K562 (cell line): ENCODE measurements around the gene PAAF1. TPM values are rescaled to one million over a fixed set of nuclear protein-coding genes. Genes with fewer than 3 reads are reported as not detected.

Source experiments
- ARNT ChIP-seq, 2 experiments: fragments of 450-650 bp; IDR thresholded peaks; 2 replicates each; pipeline ENCODE4 v1.6.1; 2016; ENCODE audit warnings: mild to moderate bottlenecking in 1 of 2
- EWSR1 ChIP-seq: fragments of 450-650 bp; IDR thresholded peaks from 2 replicates; pipeline ENCODE4 v1.6.1; 2018; ENCODE audit warnings: borderline replicate concordance, mild to moderate bottlenecking, low read depth, moderate library complexity; ENCODE audit not compliant: partially characterized antibody
- FOXJ2 ChIP-seq: fragments of 200-800 bp; sonication (Bioruptor generic); IDR thresholded peaks from 2 replicates; pipeline ENCODE4 v1.6.1; 2016; ENCODE audit warnings: missing genetic modification characterization, missing compliant biosample characterization
- HNRNPLL ChIP-seq: fragments of 200-400 bp; formaldehyde crosslinking; IDR thresholded peaks from 2 replicates; pipeline ENCODE4 v1.6.1; 2017; ENCODE audit warnings: low read length, low read depth, mild to moderate bottlenecking; ENCODE audit not compliant: poor library complexity, severe bottlenecking
- KAT2B ChIP-seq: IDR thresholded peaks from one replicate; pipeline ENCODE4 v1.6.1; 2012; ENCODE audit warnings: low read depth, mild to moderate bottlenecking, control low read depth, inconsistent platforms, low read length, moderate library complexity
- KDM5B ChIP-seq: fragments of 200-600 bp; sonication (generic); IDR thresholded peaks from 2 replicates; pipeline ENCODE4 v1.6.1; 2012; ENCODE audit warnings: low read depth, mild to moderate bottlenecking, moderate library complexity, low read length, control low read depth, inconsistent platforms; ENCODE audit not compliant: insufficient replicate concordance
- MEF2A ChIP-seq: IDR thresholded peaks from 2 replicates; pipeline ENCODE4 v1.6.1; 2011; ENCODE audit warnings: low read depth, mild to moderate bottlenecking, low read length, moderate library complexity; ENCODE audit not compliant: control insufficient read depth
- MTA1 ChIP-seq: fragments of 450-650 bp; IDR thresholded peaks from 2 replicates; pipeline ENCODE4 v1.6.1; 2017; ENCODE audit warnings: borderline replicate concordance
- PML ChIP-seq: IDR thresholded peaks from 2 replicates; pipeline ENCODE4 v1.6.1; 2012; ENCODE audit warnings: low read length, inconsistent platforms
- SOX6 ChIP-seq: fragments of 450-650 bp; IDR thresholded peaks from 2 replicates; pipeline ENCODE4 v1.6.1; 2014; ENCODE audit warnings: mild to moderate bottlenecking
- TOE1 ChIP-seq, 2 experiments: fragments of 450-650 bp in 1 of 2; sonication (generic) in 1 of 2; formaldehyde crosslinking in 1 of 2; IDR thresholded peaks; 2 replicates each; pipeline versions ENCODE4 v1.7.1 to v1.8.0; 2016 to 2022; ENCODE audit warnings: borderline replicate concordance in 2 of 2, mild to moderate bottlenecking in 2 of 2, antibody characterized with exemption in 1 of 2, inconsistent platforms in 1 of 2, low read depth in 1 of 2, missing genetic modification reagents in 1 of 2, moderate library complexity in 1 of 2
- ZNF12 ChIP-seq: sonication (generic); formaldehyde crosslinking; IDR thresholded peaks from 2 replicates; pipeline ENCODE4 v1.4.0; 2020; ENCODE audit warnings: mild to moderate bottlenecking, missing genetic modification reagents
- polyA plus RNA-seq, 8 experiments: library from polyadenylated mRNA; depleted of rRNA in 4 of 8; stranded (reverse) in 5 of 8; unstranded in 3 of 8; fragments of >200 nt; fragmentation: Nextera tagmentation in 2 of 8; fragmentation: Illumina TruSeq in 1 of 8; extraction: Ambion mirVana in 2 of 8; extraction: Trizol in 1 of 8; gene quantifications; 2 replicates each; pipeline versions ENCODE4 v1.2.1 to v1.2.3, GENCODE V29; 2011 to 2014; ENCODE audit warnings: inconsistent platforms in 1 of 8, missing spikeins in 1 of 8
- total RNA-seq, 7 experiments: library from RNA; depleted of rRNA in 6 of 7; stranded (reverse); fragments of >200 nt in 6 of 7; fragmentation: Illumina TruSeq in 2 of 7; extraction: Trizol in 2 of 7; gene quantifications; 2 replicates each; pipeline versions ENCODE4 v1.2.1 to v1.2.3, GENCODE V29; 2011 to 2021; ENCODE audit warnings: low replicate concordance in 1 of 7
- TF ChIP-seq, protein P1 (sequence below): fragments of 450-650 bp; formaldehyde crosslinking; IDR thresholded peaks from 2 replicates; pipeline ENCODE4 v1.4.0; 2020; ENCODE audit warnings: mild to moderate bottlenecking, mixed read lengths
- TF ChIP-seq, protein P2 (sequence below), 2 experiments: IDR thresholded peaks; 2 replicates each; pipeline ENCODE4 v1.6.1; 2012; ENCODE audit warnings: improper control_type of control experiment in 2 of 2, low read depth in 2 of 2, low read length in 2 of 2, borderline replicate concordance in 1 of 2
- TF ChIP-seq, protein P3 (sequence below): fragments of 450-650 bp; IDR thresholded peaks from 2 replicates; pipeline ENCODE4 v1.6.1; 2016; ENCODE audit warnings: mild to moderate bottlenecking
- TF ChIP-seq, protein P4 (sequence below): sonication (generic); formaldehyde crosslinking; IDR thresholded peaks from 2 replicates; pipeline ENCODE4 v1.8.1; 2023; ENCODE audit warnings: mild to moderate bottlenecking, missing genetic modification reagents, moderate library complexity

Gene PAAF1
- total and polyA plus RNA-seq, 9 of the 15 experiments (the other 6 are each of a cell fraction or from before 2014, with no cell fraction given), result 13.5 to 78.6 (median 23.3) TPM

DNA sequence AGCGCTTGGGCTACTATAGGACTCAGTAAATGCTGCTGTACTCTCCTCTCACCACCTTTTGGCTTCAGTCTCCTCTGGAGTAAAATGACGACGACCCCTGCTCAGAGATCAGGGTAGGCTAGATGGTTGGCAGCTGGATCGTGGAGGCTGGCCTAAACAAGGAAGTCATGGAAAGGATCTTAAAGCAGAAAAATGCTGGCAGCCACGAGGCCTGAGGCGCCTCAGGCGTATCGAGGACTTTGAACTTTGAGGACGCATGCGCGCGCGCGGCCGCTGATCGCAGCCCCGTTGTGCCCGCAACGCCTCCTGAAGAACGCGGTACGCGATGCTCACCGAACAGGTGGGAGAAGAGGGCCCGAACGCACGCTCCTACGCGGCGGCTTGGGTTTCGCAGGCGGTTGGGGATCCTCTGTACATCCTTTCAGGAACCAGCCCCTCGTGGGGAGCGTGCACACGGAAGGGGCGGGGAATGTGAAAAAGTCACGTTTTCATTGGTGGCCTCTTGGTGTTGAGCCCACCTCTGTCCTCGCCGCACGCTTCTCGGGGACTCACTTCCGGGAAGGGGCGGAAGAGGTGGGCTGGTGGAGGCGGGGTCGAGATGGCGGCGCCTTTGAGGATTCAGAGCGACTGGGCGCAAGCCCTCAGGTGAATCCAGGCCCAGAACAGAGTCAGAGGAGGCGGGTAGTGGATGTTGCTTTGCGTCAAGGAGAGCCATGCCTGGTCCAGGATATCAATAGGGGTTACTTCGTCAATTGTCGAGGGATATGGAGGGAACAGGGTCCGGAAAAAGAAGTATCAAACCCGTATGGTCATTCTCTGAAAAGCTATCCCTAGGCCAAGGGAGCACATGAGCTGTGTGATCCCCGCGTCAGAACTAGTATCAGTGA is at the start of gene PAAF1, which contains the start of gene COA4 (continued):
- TF ChIP-seq FOXJ2 (no peak), ARNT (IDR thresholded peaks at IDR 0.05) (no peak), SOX6 (peak; percentile 36; the same call in 1 of the 2 replicates), HNRNPLL (peak; percentile 63), ZNF12 (CRISPR knock-in tag) (no peak), PML (peak; percentile 74), MEF2A (no peak), EWSR1 (no peak), MTA1 (no peak), KAT2B (no peak), TOE1 (IDR thresholded peaks at IDR 0.05; ENCODE audit: borderline replicate concordance) (no peak), TOE1 (CRISPR knock-in tag; IDR thresholded peaks at IDR 0.05; ENCODE audit: borderline replicate concordance, low read depth) (no peak), KDM5B (peak; percentile 77)
- TF ChIP-seq, protein P1, sequence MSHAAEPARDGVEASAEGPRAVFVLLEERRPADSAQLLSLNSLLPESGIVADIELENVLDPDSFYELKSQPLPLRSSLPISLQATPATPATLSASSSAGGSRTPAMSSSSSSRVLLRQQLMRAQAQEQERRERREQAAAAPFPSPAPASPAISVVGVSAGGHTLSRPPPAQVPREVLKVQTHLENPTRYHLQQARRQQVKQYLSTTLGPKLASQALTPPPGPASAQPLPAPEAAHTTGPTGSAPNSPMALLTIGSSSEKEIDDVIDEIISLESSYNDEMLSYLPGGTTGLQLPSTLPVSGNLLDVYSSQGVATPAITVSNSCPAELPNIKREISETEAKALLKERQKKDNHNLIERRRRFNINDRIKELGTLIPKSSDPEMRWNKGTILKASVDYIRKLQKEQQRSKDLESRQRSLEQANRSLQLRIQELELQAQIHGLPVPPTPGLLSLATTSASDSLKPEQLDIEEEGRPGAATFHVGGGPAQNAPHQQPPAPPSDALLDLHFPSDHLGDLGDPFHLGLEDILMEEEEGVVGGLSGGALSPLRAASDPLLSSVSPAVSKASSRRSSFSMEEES (CRISPR knock-in tag), result no peak
- TF ChIP-seq, protein P2, sequence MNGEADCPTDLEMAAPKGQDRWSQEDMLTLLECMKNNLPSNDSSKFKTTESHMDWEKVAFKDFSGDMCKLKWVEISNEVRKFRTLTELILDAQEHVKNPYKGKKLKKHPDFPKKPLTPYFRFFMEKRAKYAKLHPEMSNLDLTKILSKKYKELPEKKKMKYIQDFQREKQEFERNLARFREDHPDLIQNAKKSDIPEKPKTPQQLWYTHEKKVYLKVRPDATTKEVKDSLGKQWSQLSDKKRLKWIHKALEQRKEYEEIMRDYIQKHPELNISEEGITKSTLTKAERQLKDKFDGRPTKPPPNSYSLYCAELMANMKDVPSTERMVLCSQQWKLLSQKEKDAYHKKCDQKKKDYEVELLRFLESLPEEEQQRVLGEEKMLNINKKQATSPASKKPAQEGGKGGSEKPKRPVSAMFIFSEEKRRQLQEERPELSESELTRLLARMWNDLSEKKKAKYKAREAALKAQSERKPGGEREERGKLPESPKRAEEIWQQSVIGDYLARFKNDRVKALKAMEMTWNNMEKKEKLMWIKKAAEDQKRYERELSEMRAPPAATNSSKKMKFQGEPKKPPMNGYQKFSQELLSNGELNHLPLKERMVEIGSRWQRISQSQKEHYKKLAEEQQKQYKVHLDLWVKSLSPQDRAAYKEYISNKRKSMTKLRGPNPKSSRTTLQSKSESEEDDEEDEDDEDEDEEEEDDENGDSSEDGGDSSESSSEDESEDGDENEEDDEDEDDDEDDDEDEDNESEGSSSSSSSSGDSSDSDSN (IDR thresholded peaks at IDR 0.05; ENCODE audit: borderline replicate concordance in 1 of 2, low read depth in 2 of 2, low read length in 2 of 2), result peak in 1 of 2 experiments; percentile 80; a peak in 2 of 4 replicates
- TF ChIP-seq, protein P3, sequence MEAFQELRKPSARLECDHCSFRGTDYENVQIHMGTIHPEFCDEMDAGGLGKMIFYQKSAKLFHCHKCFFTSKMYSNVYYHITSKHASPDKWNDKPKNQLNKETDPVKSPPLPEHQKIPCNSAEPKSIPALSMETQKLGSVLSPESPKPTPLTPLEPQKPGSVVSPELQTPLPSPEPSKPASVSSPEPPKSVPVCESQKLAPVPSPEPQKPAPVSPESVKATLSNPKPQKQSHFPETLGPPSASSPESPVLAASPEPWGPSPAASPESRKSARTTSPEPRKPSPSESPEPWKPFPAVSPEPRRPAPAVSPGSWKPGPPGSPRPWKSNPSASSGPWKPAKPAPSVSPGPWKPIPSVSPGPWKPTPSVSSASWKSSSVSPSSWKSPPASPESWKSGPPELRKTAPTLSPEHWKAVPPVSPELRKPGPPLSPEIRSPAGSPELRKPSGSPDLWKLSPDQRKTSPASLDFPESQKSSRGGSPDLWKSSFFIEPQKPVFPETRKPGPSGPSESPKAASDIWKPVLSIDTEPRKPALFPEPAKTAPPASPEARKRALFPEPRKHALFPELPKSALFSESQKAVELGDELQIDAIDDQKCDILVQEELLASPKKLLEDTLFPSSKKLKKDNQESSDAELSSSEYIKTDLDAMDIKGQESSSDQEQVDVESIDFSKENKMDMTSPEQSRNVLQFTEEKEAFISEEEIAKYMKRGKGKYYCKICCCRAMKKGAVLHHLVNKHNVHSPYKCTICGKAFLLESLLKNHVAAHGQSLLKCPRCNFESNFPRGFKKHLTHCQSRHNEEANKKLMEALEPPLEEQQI, result no peak
- TF ChIP-seq, protein P4, sequence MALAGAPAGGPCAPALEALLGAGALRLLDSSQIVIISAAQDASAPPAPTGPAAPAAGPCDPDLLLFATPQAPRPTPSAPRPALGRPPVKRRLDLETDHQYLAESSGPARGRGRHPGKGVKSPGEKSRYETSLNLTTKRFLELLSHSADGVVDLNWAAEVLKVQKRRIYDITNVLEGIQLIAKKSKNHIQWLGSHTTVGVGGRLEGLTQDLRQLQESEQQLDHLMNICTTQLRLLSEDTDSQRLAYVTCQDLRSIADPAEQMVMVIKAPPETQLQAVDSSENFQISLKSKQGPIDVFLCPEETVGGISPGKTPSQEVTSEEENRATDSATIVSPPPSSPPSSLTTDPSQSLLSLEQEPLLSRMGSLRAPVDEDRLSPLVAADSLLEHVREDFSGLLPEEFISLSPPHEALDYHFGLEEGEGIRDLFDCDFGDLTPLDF (CRISPR knock-in tag), result peak; percentile 37; the same call in 1 of the 2 replicates
